HG02798 (cell line): ENCODE measurements around the gene CLDN9.

Experiments used
- ATAC-seq: cut with Tn5 transposase; IDR thresholded peaks from one replicate; pipeline ENCODE4 v1.9.1; 2021; ENCODE audit warnings: mild to moderate bottlenecking; ENCODE audit not compliant: unreplicated experiment, poor library complexity

The CLDN9 gene

DNA sequence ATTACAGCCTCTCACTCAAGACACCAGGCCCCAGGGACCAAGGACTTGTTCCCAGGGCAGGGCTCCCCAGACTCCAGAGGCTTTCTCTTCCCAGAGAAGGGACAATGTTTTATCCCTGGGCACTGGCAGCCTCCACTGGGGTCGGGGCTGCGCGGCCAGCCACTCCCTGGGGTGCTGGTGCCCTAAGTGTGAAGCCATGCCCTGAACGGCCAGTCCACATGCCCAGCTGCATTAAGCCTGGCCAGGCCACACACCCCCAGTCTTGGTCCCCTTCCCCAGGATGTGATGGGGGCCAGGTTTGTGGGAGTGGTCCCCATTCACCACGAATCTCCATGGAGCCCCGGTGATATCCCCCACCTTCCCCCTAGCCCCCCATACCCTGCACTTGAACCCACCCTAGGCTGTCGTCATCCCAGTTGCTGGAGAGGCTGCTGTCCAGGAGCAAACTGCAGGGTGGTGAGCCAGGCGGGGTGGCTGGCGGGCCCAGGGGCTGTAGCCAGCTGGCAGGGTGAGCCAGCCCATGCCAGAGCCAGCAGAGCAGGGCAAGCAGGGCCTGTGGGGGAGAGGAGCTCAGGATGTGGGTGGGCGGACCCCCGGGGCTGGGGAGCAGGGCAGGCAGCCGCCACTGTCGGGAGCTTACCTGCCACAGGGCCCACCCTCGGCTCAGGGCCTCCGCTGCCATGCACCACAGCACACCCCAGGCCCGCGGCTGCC is 39.0 kb upstream of the CLDN9 start:
- ATAC-seq = no peak

DNA sequence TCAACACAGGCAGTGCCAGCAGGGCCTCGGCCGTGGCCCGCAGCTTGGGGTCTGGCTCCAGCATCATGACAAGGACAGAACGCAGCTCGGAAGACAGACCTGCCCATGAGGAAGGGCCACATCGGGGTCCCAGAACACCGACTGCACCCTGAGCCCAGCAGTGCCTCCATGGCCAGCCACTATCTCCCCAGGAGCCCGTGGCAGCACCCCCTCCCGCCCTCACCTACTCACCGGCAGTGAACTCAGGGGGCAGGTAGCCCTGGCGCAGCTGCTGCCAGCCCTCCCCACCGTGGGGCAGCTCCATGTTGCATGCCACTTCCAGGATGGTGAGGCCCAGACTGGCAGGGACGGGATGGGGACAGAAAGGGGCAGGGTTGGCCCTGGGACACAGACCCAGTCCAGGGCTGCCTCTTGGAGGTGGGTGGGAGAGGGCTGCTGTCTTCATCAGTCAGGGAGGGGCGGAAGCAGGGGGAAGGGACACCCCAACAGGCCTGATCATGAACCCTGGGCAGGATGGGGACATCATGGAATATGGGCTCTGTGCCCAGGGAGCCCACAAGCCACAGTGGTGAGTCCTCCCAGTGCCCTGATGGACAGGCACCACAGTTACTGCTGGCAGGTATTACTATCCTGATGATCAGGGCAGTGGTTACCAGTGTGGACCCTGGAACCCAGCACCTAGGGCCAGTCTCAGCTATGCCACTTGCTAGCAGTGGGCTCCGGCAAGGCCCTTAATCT is 38.2 kb upstream of the CLDN9 start:
- ATAC-seq = no peak

GRCh38 chr16:2975161-2975795 is 37.4 kb upstream of the CLDN9 start:
- no peak for ATAC-seq

GRCh38 chr16:2976201-2976600 is 36.5 kb upstream of the CLDN9 start:
- ATAC-seq = no peak

GRCh38 chr16:2976673-2977072 is 36.0 kb upstream of the CLDN9 start:
- no peak for ATAC-seq

DNA sequence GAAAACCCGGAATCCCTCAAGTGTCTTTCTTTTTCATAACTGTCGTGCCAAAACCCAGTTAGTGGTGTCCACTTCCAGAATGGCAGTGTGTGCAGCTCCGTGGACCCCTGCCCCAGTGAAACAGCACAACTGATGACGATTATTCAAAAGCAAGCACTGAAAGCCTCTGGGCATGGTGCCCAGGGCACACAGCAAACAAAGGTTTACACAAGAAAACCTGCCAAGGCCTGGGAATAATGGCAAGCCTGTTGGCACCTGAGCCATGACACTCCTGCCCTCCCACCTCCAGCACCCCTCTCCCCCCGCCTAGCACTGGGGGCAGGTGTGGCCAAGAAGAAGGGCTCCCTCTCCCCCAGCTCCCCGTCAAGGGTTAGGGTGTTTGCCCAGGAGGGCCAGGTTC is 35.3 kb upstream of the CLDN9 start:
- no peak for ATAC-seq

DNA sequence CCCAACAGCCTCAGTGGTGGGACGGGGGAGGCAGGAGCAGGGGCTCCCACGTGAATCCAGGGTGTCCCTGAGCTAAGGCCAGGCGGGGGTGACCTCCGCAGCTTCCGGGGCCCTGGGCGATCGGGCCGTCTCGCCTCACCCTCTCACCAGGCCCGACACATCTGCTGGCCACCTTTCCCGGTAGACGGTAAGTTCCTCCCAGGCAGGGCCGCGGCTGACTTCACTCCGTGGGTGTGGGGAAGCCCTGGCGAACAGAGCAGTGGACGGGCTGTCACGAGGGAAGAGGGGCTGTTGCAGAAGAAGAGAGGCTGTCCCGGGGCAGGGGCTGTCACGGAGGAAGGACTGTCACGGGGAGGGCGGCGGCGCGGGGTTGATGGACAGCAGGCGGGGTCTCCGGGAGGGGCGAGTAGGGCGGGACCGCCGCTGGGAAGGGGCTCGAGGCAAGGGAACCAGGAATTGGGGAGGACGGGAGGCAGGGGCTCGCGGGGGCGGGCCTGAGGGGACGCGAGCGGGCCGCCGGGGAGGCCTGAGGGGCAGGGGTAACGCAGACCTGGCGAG is 33.0 kb upstream of the CLDN9 start:
- ATAC-seq = no peak

DNA sequence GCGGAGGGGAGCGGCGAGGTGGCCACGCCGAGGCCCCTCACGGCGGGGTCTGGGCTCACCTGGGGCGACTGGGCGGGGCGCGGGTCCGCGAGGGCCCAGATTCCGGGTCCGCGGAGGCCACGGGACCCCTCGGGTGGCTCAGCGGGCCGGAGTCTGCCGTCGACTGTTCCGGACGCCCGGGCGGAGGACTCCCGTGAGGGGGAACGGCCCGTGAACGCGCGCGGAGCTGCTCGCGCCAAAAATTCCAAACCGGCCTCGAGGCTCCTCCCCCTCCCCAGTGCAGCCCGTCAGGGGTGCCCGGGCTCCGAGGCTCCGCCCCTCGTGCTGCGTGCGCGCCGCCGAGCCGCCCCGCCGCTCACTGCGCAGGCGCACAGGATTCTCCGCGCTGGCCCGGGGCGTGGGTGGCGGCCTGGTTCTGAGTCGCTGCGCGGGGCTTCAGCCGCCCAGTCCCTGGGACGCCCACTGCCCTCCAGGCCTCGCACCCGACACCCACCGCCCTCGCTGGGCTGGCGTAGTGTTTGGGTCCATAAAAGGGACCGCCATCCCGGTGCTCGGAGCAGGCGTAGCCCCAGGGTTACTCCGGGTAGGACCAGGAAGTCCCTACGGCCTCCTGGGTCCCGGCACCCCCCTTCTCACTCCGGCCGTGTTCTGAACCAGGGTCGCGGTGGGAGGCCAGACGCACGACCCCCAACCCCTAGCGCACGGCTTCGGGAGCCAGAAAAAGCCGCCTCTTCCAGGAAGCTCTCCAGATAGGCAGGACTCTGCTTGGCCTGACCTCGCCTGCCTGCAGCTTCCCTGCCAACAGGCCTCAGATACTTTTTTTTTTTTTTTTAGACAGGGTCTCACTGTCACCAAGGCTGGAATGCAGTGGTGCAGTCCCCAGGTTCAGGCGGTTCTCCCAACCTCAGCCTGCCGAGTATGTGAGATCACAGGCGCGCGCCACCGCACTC is 32.2 kb upstream of the CLDN9 start, which contains the start of gene PKMYT1:
Gene PKMYT1 (minus strand): TSS at position 220 of the 950 bp plus-strand sequence. CDS start 789 bp downstream, outside the sequence.
- ATAC-seq = peak; percentile 87

DNA sequence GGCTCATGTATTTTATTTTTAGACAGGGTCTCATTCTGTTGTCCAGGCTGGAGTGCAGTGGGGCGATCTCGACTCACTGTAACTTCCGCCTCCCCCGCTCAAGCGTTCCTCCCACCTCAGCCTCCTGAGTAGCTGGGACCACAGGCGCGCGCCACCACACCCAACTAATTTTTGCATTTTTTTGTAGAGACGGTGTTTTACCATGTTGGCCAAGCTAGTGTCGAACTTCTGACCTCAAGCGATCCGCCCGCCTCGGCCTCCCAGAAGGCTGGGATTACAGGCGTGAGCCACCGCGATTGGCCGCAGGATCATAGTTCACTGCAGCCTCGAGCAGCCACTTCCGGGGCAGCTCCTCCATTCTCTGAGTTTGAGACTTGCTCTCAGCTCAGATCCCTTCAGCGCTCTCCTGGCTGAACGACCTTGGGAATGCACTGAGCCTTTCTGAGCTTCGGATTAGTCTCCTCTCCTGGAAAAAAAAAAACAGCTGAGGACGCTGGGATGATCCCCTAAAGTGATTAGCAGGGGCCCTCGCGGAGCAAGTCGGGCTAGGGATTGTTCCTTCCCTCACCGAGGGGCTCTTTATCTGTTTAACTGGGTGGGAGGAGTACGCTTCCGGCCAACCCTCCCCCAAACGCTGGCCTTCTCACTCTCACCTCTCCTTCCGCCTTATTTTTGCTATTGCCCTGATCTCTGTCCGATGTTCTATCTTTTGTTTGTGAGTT is 31.4 kb upstream of the CLDN9 start:
- no peak for ATAC-seq

- ATAC-seq = no peak
Measured at GRCh38 chr16:2981899-2982250, 30.8 kb upstream of the CLDN9 start.

DNA sequence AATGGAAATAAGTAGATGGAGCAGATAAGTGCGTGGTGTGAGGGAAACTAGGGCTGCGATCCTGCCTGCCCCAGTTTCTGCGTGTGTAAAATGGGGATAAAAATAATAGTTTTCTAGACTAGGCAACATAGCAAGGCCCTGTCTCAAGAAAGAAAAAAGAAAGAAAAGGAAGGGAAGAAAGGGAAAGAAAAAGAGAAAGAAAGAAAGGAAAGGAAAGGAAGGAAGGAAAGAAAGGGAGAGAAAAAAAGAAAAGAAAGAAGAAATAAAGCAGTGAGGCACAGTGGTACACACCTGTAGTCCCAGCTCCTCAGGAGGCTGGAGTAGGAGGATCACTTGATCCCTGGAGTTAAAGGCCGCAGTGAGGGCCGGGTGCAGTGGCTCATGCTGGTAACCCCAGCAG is 30.3 kb upstream of the CLDN9 start:
- ATAC-seq = no peak

GRCh38 chr16:2983706-2984136 is 29.0 kb upstream of the CLDN9 start:
- ATAC-seq = peak; percentile 42

DNA sequence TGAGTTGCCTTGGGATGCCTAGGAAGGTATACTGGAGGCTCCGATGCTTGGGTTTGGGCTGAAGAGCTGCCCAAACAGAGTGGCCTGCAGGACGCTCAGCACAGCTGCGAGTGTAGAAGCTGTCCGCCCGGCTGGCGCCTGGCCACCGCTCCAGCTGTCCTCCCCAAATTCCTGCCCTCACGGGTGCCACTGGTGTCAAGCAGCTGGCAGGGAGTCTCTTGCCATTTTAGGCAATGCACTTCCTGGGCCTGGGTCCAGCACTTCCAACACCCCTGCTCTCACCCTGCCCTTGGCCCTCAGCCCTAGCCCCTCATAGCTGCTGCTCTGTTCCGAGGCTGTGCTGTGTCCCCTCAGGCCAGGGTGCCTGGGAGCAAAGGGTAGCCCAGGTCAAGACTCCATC is 27.3 kb upstream of the CLDN9 start:
- ATAC-seq = no peak

DNA sequence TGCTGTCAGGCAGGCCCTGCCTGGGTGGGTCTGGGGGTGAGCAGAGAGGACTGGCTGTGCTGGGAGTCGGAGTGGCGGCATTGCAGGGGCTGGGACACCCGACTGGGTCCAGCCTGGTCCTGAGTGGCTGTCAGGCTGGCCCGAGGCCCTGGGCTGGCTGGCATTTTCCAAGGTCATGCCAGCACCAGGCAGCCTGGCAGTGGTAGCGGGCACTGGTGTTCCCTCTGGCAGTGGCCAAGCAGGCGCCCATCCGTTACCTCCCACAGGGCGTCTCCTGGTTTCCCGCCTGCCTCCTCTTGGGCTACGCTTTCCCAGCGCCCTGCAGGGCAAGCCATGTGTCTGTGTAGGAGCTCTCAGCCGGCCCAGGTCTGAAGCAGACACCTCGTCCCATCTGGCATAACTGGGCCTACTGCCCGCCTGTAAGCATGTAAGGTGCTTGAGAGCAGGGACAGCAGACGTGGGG is 26.8 kb upstream of the CLDN9 start:
- no peak for ATAC-seq

GRCh38 chr16:2986623-2987188 is 26.0 kb upstream of the CLDN9 start:
- ATAC-seq = no peak

DNA sequence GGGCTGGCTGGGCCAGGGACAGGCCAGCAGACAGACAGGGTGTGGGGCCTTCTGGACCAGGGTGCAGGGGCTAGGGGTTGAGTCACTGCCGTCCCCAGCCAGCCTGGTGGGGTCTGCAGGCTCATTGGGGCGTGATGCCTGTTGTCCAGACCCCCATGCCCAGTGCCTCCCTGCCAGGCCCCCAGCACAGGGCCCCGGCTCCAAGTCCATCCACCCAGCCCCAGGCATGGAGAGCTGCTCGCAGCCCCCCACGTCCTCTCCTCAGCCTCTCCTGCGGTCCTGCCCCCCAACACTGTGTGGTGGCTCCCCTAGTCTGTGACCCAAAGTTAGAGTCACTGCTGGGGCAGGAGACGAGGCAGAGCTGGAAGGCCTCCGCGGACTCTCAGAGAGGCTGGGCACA is 25.4 kb upstream of the CLDN9 start:
- no peak for ATAC-seq

DNA sequence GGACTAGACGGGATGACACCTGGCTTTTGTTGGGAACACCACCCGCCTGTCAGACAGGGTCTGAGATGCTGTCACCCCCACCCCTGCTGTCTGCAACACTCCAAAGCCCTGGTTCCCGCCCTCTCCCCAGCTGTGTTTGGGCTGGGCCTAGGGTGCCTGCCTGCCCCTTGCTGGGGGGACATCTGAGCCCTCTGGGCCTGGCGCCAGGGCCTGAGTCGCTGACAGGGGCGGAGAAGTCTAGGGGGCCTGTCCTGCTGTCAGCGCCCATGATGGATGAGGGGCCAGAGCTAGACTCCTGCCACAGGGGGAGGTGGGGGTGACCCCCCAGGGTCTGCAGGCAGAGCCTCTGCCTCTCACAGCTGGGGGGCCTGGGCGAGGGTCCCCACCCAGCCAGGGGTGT is 24.9 kb upstream of the CLDN9 start:
- no peak for ATAC-seq

GRCh38 chr16:2988590-2989099 is 24.1 kb upstream of the CLDN9 start:
- no peak for ATAC-seq

GRCh38 chr16:2990891-2991290 is 21.8 kb upstream of the CLDN9 start:
- ATAC-seq = no peak
